Right cardiac atrium (tissue), 5 donors: Measurements from ENCODE around the gene TIMM50. TPM values are rescaled to one million over a fixed set of nuclear protein-coding genes. Genes with fewer than 3 reads are reported as not detected.

Source experiments
- ATAC-seq, 2 donors: fragments of 200-7000 bp; cut with Tn5 transposase; one replicate each; pipeline versions ENCODE4 v1.8.0 to v1.9.1; 2020; ENCODE audit warnings: moderate library complexity in 2 of 2, mild to moderate bottlenecking in 1 of 2
- DNase-seq, 3 donors: peaks; one replicate each; pipeline ENCODE4 v3.0.0-alpha.2; 2020
- H3K27ac ChIP-seq: one replicate; pipeline ENCODE4 v1.5.1; 2013; ENCODE audit warnings: mild to moderate bottlenecking, low read length, control low read depth, moderate library complexity
- H3K27me3 ChIP-seq: one replicate; pipeline ENCODE4 v1.6.1; 2013; ENCODE audit not compliant: control insufficient read depth, insufficient read depth
- H3K4me1 ChIP-seq: one replicate; pipeline ENCODE4 v1.6.1; 2013; ENCODE audit warnings: low read length; ENCODE audit not compliant: control insufficient read depth, insufficient read depth
- H3K4me3 ChIP-seq: one replicate; pipeline ENCODE4 v1.5.1; 2013; ENCODE audit warnings: low read length, control low read depth
- H3K9me3 ChIP-seq: one replicate; pipeline ENCODE4 v1.6.1; 2013; ENCODE audit warnings: low read length; ENCODE audit not compliant: control insufficient read depth
- WGBS: extraction: QIAGEN DNeasy Blood & Tissue Kit; methylation state at CpG from one replicate; pipeline ENCODE4 v1.1.7; 2013; 5-methylcytosine and 5-hydroxymethylcytosine counted together
- intact Hi-C, 4 donors: fragments of 100-400 bp; cut with DNase I; formaldehyde crosslinking; loops; one replicate each; pipeline versions ENCODE4 v1.11.0 to v1.14.0; 2022 to 2023
- polyA plus RNA-seq: library from polyadenylated mRNA; stranded (reverse); fragments of 200-250 nt; gene quantifications from one replicate; pipeline ENCODE4 v1.2.3, GENCODE V29; 2013
- total RNA-seq, 4 donors: library from RNA; stranded (reverse); fragmentation: NEBNext Ultra II Directional; extraction: Animal tissue kit (Norgen Biotek cat#: 25700); gene quantifications; one replicate each; pipeline ENCODE4 v1.2.1, GENCODE V29; 2021
- donor health status: healthy with polysubstance abuse.
- donor health status: DM: no; HTN: yes; CAD: no.
- donor health status: DM: no; HTN: no; CAD: no.
- donor health status: DM: no; HTN: yes; CAD: no; lungs with severe emphysema.
- donor health status: DM: yes; HTN: yes; CAD: no.

TIMM50 gene
- total and polyA plus RNA-seq, 5 donors: 54.1 to 73.7 (median 62.0) TPM

- DNase-seq: peak in 1 of 3 donors; percentile 35
- no peaks in the 10 kb centered on the region for H3K9me3 ChIP-seq
Measured at GRCh38 chr19:39481676-39482075, 1.0 kb downstream of the TIMM50 start.

GRCh38 chr19:39483141-39483540 is 2.5 kb downstream of the TIMM50 start:
- Histone ChIP-seq H3K27me3 (no peaks in the 10 kb centered on the region), H3K4me1 (peaks cover 7% of the 10 kb centered on the region), H3K9me3 (no peaks in the 10 kb centered on the region), H3K4me3 (no peak overlapping the region), H3K27ac (no peak overlapping the region)
- ATAC-seq (no peak), DNase-seq (no peak)
- 79% methylated on average over 6 of the region's 6 CpGs for WGBS
- intact Hi-C loops: no loop called here

More at GRCh38 chr19:39481676-39482075, 1.0 kb downstream of the TIMM50 start:
- 70% methylated on average over 11 of the region's 11 CpGs for WGBS
- ATAC-seq: no peak
- no peak overlapping the region for H3K27ac ChIP-seq
- no peaks in the 10 kb centered on the region for H3K27me3 ChIP-seq
- H3K4me3 ChIP-seq: peak overlapping the region; percentile 92
- intact Hi-C loops: no loop called here
- H3K4me1 ChIP-seq: peaks cover 7% of the 10 kb centered on the region

GRCh38 chr19:39489756-39490155 is 9.1 kb downstream of the TIMM50 start:
- no peak for ATAC-seq
- WGBS: 76% methylated on average over 10 of the region's 10 CpGs
- H3K27me3 ChIP-seq: no peaks in the 10 kb centered on the region
- intact Hi-C loops: no loop called here
- H3K4me3 ChIP-seq: no peak overlapping the region
- no peak for DNase-seq
- no peak overlapping the region for H3K27ac ChIP-seq
- no peaks in the 10 kb centered on the region for H3K4me1 ChIP-seq
- no peaks in the 10 kb centered on the region for H3K9me3 ChIP-seq

GRCh38 chr19:39492225-39492624 is 11.6 kb downstream of the TIMM50 start:
- no peak for DNase-seq
- no peaks in the 10 kb centered on the region for H3K4me1 ChIP-seq
- no peaks in the 10 kb centered on the region for H3K9me3 ChIP-seq
- 94% methylated on average over 6 of the region's 6 CpGs for WGBS
- no peak for ATAC-seq
- no peak overlapping the region for H3K4me3 ChIP-seq
- no peak overlapping the region for H3K27ac ChIP-seq
- intact Hi-C loops: no loop called here
- H3K27me3 ChIP-seq: no peaks in the 10 kb centered on the region

GRCh38 chr19:39492788-39493187 is 12.2 kb downstream of the TIMM50 start:
- 72% methylated on average over 3 of the region's 3 CpGs for WGBS
- intact Hi-C loops: no loop called here
- no peak for DNase-seq
- Histone ChIP-seq H3K4me3 (no peak overlapping the region), H3K9me3 (no peaks in the 10 kb centered on the region), H3K27me3 (no peaks in the 10 kb centered on the region), H3K27ac (no peak overlapping the region), H3K4me1 (no peaks in the 10 kb centered on the region)
- ATAC-seq: no peak

GRCh38 chr19:39494661-39495060 is 14.0 kb downstream of the TIMM50 start:
- intact Hi-C loops: no loop called here
- 79% methylated on average over 5 of the region's 5 CpGs for WGBS

GRCh38 chr19:39496063-39496462 is 15.4 kb downstream of the TIMM50 start:
- DNase-seq: no peak
- Histone ChIP-seq H3K27me3 (no peaks in the 10 kb centered on the region), H3K9me3 (no peaks in the 10 kb centered on the region), H3K27ac (no peak overlapping the region), H3K4me1 (no peaks in the 10 kb centered on the region), H3K4me3 (no peak overlapping the region)
- intact Hi-C loops: no loop called here
- 83% methylated on average over 5 of the region's 5 CpGs for WGBS
- ATAC-seq: no peak

More at GRCh38 chr19:39494661-39495060, 14.0 kb downstream of the TIMM50 start:
- ATAC-seq (no peak), DNase-seq (no peak)
- Histone ChIP-seq H3K4me1 (no peaks in the 10 kb centered on the region), H3K27ac (no peak overlapping the region), H3K4me3 (no peak overlapping the region), H3K27me3 (no peaks in the 10 kb centered on the region), H3K9me3 (no peaks in the 10 kb centered on the region)

- intact Hi-C loops: no loop called here
- no peak for ATAC-seq
- Histone ChIP-seq H3K9me3 (no peaks in the 10 kb centered on the region), H3K27me3 (no peaks in the 10 kb centered on the region), H3K4me1 (no peaks in the 10 kb centered on the region), H3K4me3 (no peak overlapping the region), H3K27ac (no peak overlapping the region)
- no peak for DNase-seq
- under 1% methylated on average over 7 of the region's 7 CpGs for WGBS
Measured at GRCh38 chr19:39497701-39497995, 17.0 kb downstream of the TIMM50 start.

GRCh38 chr19:39497996-39498797 is 17.6 kb downstream of the TIMM50 start:
- DNase-seq (peak in 1 of 3 donors; percentile 63), ATAC-seq (peak; percentile 15 to 30)
- Histone ChIP-seq H3K9me3 (no peaks in the 10 kb centered on the region), H3K4me3 (no peak overlapping the region), H3K4me1 (no peaks in the 10 kb centered on the region), H3K27ac (no peak overlapping the region), H3K27me3 (no peaks in the 10 kb centered on the region)
- intact Hi-C loops: no loop called here
- 2% methylated on average over 40 of the region's 40 CpGs for WGBS

GRCh38 chr19:39498798-39499642 is 18.4 kb downstream of the TIMM50 start, which contains the start of gene DLL3:
TSS of gene DLL3 (plus strand) at chr19:39498947. CDS start at chr19:39498975, 28 bp downstream.
- 1% methylated on average over 60 of the region's 60 CpGs for WGBS

GRCh38 chr19:39499932-39500331 is 19.3 kb downstream of the TIMM50 start:
- Histone ChIP-seq H3K9me3 (no peaks in the 10 kb centered on the region), H3K4me1 (no peaks in the 10 kb centered on the region), H3K27me3 (no peaks in the 10 kb centered on the region), H3K27ac (no peak overlapping the region), H3K4me3 (no peak overlapping the region)
- ATAC-seq (no peak), DNase-seq (no peak)
- intact Hi-C loops: no loop called here
- 75% methylated on average over 8 of the region's 8 CpGs for WGBS

More at GRCh38 chr19:39498798-39499642, 18.4 kb downstream of the TIMM50 start, which contains the start of gene DLL3:
- no peak for DNase-seq
- H3K27ac ChIP-seq: no peak within 1 kb of the TSS
- no peak within 1 kb of the TSS for H3K4me3 ChIP-seq
- H3K27me3 ChIP-seq: no peaks in the 10 kb centered on the region
- ATAC-seq: no peak
- no peaks in the 10 kb centered on the region for H3K4me1 ChIP-seq
- no peaks in the 10 kb centered on the region for H3K9me3 ChIP-seq
- intact Hi-C loops: no loop called here
